Neuron (in vitro differentiated cells): ENCODE measurements around the gene SEMA4G.

Source experiments
- H2AFZ ChIP-seq: one replicate; pipeline ENCODE4 v1.6.1; 2013; ENCODE audit warnings: low read depth, mild to moderate bottlenecking, inconsistent platforms, low read length, moderate library complexity
- H3K27me3 ChIP-seq: one replicate; pipeline ENCODE4 v1.6.1; 2013; ENCODE audit warnings: low read length; ENCODE audit not compliant: insufficient read depth
- H3K36me3 ChIP-seq: one replicate; pipeline ENCODE4 v1.6.1; 2013; ENCODE audit warnings: low read length; ENCODE audit not compliant: insufficient read depth
- H3K4me1 ChIP-seq: one replicate; pipeline ENCODE4 v1.6.1; 2013; ENCODE audit warnings: low read length; ENCODE audit not compliant: insufficient read depth
- H3K4me3 ChIP-seq: 2 replicates; pipeline ENCODE4 v1.5.1; 2013; ENCODE audit warnings: mild to moderate bottlenecking, low read length, moderate library complexity
- H3K9me3 ChIP-seq: one replicate; pipeline ENCODE4 v1.6.1; 2013; ENCODE audit warnings: low read length

The SEMA4G gene, protein sequence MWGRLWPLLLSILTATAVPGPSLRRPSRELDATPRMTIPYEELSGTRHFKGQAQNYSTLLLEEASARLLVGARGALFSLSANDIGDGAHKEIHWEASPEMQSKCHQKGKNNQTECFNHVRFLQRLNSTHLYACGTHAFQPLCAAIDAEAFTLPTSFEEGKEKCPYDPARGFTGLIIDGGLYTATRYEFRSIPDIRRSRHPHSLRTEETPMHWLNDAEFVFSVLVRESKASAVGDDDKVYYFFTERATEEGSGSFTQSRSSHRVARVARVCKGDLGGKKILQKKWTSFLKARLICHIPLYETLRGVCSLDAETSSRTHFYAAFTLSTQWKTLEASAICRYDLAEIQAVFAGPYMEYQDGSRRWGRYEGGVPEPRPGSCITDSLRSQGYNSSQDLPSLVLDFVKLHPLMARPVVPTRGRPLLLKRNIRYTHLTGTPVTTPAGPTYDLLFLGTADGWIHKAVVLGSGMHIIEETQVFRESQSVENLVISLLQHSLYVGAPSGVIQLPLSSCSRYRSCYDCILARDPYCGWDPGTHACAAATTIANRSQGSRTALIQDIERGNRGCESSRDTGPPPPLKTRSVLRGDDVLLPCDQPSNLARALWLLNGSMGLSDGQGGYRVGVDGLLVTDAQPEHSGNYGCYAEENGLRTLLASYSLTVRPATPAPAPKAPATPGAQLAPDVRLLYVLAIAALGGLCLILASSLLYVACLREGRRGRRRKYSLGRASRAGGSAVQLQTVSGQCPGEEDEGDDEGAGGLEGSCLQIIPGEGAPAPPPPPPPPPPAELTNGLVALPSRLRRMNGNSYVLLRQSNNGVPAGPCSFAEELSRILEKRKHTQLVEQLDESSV

DNA sequence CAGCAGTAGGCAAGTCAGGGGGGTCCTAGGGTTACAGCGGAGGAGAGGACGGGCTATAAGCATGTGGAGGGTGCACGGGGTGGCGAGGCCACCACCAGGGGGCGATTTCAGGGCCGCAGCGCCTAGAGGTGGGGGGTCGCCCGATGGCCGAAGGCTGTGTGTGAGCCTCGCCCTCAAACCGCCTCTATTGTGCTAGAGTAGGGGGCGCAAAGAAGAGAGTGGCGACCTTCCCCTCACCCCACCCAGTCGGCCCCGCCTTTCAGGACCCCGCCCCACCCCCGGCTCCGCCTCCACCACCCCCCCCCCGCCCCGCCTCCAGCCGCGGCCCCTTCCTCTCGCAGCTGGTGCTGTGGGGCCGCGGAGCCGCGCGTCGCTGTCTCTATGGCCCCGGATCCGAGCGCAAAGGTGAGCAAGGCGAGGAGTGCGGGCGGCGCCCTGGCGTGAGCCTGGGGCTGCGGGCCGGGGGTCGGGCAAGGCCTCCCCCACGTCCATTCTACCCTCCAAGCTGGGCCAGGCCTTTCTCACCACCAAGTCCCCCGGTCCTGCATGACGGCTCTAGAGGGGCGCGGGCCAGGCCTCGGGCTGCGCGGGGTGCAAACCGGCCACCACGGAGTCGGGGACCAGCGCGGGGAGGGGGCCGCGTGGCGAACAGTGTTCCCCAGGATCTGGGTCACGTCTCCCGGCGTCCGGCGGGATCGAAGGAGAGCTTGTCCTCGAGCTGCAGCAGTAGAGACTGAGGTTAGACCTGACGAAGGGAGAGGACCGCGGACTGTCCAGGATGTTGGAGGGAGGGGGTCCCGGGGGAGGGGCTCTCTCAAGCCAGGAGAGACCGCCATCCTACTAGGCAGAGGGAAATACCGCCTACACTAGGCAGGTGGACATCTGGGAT lies at the start of gene SEMA4G:
Gene SEMA4G, plus strand, starts transcription at position 318 of the 889 bp plus-strand sequence. CDS start 3,409 bp downstream, outside the sequence.
- H3K27me3 ChIP-seq: no peaks in the 10 kb centered on the region
- peak within 1 kb of the TSS; percentile 87 for H2AFZ ChIP-seq
- peaks cover under 1% of the 10 kb centered on the region for H3K36me3 ChIP-seq
- H3K9me3 ChIP-seq: no peaks in the 10 kb centered on the region
- peak within 1 kb of the TSS; percentile 37 for H3K4me3 ChIP-seq
- H3K4me1 ChIP-seq: peaks cover 6% of the 10 kb centered on the region

DNA sequence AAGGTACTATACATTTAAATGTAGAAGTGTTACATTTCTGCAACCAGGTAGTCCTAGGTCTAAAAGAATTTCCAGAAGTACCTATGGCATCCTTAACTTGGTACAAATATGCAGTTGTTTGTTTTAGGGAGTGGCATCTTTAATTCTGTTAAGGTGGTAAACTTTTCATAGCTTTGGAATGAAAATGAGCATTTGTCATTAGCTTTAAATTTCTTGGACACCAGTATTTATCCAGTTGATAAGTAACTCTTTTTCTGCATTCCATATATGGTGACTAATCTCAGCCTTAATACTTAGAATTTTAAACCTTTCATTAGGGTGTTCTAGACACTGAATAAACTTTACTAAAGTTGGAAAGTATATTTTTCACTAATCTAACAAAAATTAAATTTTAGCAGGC lies 45.7 kb upstream of the SEMA4G start:
- no peaks in the 10 kb centered on the region for H3K9me3 ChIP-seq
- peaks cover 82% of the 10 kb centered on the region for H3K36me3 ChIP-seq
- H3K27me3 ChIP-seq: no peaks in the 10 kb centered on the region
- H3K4me3 ChIP-seq: no peak overlapping the region
- H3K4me1 ChIP-seq: no peaks in the 10 kb centered on the region
- H2AFZ ChIP-seq: no peak overlapping the region

DNA sequence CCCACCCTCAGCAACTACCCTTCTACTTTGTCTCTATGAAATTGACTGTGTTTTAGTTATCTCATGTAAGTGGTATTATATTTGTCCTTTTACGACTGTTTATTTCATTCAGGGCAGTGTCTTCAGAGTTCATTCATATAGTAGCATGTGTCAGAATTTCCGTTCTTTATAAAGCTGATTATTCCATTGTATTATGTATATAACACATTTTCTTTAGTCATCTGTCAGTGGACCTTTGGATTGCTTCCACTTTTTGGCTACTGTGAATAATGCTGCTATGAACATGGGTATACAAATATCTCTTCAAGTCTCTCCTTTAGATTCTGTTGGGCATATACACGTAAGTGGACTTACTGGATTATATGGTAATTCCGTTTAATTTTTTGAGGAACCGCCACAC lies 42.0 kb upstream of the SEMA4G start:
- Histone ChIP-seq H3K27me3 (no peaks in the 10 kb centered on the region), H3K9me3 (no peaks in the 10 kb centered on the region), H2AFZ (no peak overlapping the region), H3K4me3 (no peak overlapping the region), H3K4me1 (no peaks in the 10 kb centered on the region), H3K36me3 (peaks cover 88% of the 10 kb centered on the region)

DNA sequence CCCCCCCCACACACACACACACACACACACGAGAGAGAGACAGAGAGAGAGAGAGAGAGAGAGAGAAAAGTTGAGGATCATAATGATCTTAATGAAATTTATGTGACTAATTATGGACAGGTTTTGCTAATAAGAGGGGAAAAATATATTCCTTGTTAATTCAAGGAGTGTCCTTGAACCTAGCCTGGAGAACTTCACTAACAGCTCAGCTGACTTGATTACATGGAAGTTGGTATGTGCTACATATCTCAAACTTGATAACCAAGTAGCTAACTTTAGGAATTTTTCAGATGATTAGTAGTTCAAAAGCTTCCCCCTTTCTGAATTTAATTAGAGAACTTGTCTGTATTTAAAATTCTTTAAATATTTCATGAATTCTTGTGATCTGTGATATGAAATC lies 41.3 kb upstream of the SEMA4G start:
- Histone ChIP-seq H3K4me3 (no peak overlapping the region), H3K4me1 (no peaks in the 10 kb centered on the region), H3K27me3 (no peaks in the 10 kb centered on the region), H3K9me3 (no peaks in the 10 kb centered on the region), H3K36me3 (peaks cover 89% of the 10 kb centered on the region), H2AFZ (no peak overlapping the region)

DNA sequence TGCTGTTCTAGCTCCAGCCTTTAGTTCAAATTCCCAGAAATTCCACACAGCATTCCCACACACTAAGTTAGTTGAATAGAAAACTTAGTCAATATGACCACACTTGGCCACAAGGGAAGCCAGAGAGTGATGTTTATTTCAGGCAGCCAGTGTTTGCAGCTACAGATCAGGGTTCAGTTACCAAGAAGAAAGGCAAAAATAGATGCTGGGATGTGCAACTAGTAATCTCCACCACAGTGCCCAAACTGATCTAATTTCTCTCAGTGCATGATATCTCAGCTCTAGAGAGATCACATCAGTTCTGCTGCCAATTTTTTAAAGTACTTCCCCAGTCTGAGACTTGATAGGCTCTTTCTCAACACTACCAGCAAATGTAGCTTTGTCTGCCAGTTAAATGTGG lies 38.9 kb upstream of the SEMA4G start:
- Histone ChIP-seq H3K27me3 (no peaks in the 10 kb centered on the region), H2AFZ (no peak overlapping the region), H3K9me3 (no peaks in the 10 kb centered on the region), H3K4me1 (no peaks in the 10 kb centered on the region), H3K36me3 (peaks cover 76% of the 10 kb centered on the region), H3K4me3 (no peak overlapping the region)

DNA sequence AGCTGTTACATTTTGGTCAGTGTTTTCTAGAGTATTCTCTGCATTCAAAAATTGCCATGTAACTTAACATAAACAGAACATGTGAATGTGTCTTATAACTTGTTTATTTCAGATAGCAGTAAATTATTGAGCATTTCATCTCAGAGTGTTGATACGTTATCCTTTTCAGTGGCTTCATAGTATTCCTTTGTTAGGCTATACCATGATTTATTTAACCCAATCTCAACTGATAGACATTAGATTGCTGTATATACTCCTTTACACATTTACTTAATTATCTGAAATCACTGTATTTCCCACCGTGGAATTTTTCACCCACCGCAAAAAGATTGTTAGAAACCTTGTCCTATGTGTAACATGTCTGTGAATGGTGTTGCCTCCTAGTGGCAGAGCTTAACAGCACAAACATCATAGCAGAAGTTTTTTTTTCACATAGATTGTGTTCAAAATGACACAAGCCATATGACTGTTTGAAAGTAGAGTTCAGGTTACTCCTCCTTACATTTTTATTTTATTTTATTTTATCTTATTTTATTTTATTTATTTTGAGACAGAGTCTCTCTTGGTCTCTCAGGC lies 35.1 kb upstream of the SEMA4G start:
- H3K4me3 ChIP-seq: no peak overlapping the region
- peaks cover 77% of the 10 kb centered on the region for H3K36me3 ChIP-seq
- H3K9me3 ChIP-seq: no peaks in the 10 kb centered on the region
- H2AFZ ChIP-seq: no peak overlapping the region
- no peaks in the 10 kb centered on the region for H3K4me1 ChIP-seq
- no peaks in the 10 kb centered on the region for H3K27me3 ChIP-seq

DNA sequence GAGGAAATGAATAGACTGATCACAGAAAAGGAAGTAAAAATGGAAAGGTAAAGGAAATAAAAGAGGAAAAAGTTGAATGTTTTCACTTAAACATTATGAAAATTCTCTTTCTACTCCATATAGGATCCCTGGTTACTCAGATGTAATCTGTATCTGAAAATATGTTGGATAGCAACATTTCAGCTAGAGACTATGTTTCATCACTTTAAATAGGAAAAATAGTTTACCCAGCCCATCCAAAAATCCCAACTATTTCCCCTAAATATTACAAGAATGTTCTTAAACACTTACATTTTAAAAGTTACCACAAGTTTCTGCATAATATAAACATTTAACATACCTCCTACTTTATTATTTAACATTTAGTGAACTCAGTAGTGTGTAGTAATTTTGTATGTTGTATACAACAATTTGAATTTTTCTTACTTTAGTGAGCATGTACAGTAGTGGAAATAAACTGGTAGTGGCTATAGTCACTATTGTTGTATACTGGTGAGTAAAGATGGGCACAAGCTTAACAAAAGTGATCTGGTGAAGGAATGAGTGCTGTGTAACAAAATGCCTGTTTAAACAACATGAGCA lies 29.4 kb upstream of the SEMA4G start:
- no peak overlapping the region for H3K4me3 ChIP-seq
- H3K36me3 ChIP-seq: peaks cover 62% of the 10 kb centered on the region
- no peaks in the 10 kb centered on the region for H3K27me3 ChIP-seq
- H3K9me3 ChIP-seq: no peaks in the 10 kb centered on the region
- H3K4me1 ChIP-seq: no peaks in the 10 kb centered on the region
- no peak overlapping the region for H2AFZ ChIP-seq

DNA sequence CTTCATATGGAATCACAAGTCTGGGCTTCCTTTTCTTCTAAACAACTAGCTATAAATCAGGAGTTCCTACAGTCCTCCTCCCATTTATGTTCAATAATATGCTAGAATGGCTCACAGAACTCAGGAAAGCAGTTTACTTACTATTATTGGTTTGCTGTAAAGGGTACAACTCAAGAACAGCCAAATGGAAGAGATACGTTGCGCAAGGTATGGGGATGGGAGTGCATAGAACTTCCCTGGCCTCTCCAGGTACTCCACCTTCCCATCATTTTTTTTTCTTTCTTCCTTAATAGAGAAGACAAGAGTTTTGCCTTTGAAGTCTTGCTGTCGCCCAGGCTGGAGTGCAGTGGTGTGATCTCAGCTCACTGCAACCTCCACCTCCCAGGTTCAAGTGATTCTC lies 27.1 kb upstream of the SEMA4G start:
- Histone ChIP-seq H3K27me3 (no peaks in the 10 kb centered on the region), H3K9me3 (no peaks in the 10 kb centered on the region), H2AFZ (no peak overlapping the region), H3K4me1 (no peaks in the 10 kb centered on the region), H3K4me3 (no peak overlapping the region), H3K36me3 (peaks cover 72% of the 10 kb centered on the region)

DNA sequence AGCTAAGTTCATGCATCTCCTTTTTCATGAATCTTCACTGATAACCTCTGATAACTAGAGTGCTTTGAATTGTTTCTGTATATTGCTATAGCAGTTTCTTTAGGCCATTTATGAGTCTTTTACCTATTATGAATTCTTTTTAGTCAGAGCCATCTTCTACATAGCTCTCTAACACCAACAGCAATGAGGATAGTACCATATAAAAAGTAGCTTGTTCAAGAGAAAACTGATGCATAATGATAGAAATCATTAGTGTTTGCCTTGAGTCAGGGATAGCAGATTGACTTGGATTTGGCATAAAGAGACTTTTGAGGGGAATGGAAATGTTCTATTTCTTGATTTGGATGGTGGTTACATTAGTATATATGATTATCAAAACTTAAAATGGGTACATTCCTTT lies 25.8 kb upstream of the SEMA4G start:
- Histone ChIP-seq H2AFZ (no peak overlapping the region), H3K9me3 (no peaks in the 10 kb centered on the region), H3K4me1 (no peaks in the 10 kb centered on the region), H3K27me3 (no peaks in the 10 kb centered on the region), H3K4me3 (no peak overlapping the region), H3K36me3 (peaks cover 73% of the 10 kb centered on the region)

DNA sequence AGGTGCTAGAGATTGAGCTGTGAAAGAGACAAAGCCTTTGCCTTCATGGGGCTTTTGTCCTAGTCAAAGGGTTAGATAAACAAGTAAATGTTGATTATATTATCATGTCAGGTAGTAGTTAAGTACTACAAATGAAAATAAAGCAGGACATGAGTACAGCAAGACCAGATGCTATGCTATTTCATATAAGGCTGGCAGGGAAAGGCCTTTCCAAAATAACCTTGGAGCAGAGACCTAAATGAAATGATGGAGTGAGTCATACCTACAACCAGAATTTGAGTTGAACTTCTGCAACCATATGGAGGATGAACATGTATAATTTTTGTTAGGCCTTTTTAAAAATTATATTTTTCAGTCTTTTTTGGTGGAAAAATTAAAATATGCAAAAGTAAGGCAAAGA lies 23.6 kb upstream of the SEMA4G start:
- no peaks in the 10 kb centered on the region for H3K27me3 ChIP-seq
- no peaks in the 10 kb centered on the region for H3K9me3 ChIP-seq
- H3K36me3 ChIP-seq: peaks cover 81% of the 10 kb centered on the region
- H2AFZ ChIP-seq: no peak overlapping the region
- H3K4me3 ChIP-seq: no peak overlapping the region
- no peaks in the 10 kb centered on the region for H3K4me1 ChIP-seq

DNA sequence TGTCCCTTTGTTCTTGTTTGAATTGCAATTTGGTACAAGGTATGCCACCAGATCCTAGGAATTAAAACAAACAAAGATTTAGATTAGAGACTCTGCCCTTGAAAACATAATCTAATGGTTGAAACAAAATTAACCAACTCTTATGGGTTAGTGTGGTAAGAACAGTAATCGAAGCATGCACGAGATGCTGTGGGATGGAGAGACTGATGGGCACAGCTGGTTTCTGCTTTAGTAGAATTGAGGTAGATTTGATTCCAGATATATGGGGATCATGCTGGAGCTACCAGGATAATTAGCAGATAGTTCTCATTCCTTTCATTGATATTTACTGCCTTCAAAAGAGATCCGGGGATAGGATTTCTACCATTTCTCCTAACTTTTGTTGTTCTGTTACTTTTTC lies 20.4 kb upstream of the SEMA4G start:
- Histone ChIP-seq H3K36me3 (peaks cover 74% of the 10 kb centered on the region), H3K27me3 (no peaks in the 10 kb centered on the region), H3K4me3 (no peak overlapping the region), H3K4me1 (no peaks in the 10 kb centered on the region), H3K9me3 (no peaks in the 10 kb centered on the region), H2AFZ (no peak overlapping the region)

DNA sequence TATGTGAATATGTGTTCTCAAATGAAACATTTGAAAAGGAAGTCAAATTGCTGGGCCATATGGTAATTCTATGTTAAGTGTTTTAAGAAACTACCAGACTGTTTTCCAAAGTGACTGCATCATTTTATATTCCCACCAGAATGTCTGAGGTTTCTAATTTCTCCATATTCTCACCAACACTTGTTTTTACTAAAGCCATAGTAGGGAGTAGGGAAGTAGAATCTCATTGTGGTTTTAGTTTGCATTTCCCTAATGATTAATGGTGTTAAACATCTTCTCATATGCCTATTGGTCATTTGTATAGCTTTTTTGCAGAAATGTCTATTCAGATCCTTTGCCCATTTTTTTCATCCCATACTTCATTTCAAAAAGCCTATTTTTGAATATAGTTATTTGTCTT lies 9.1 kb upstream of the SEMA4G start:
- Histone ChIP-seq H3K36me3 (peaks cover 74% of the 10 kb centered on the region), H2AFZ (no peak overlapping the region), H3K4me3 (no peak overlapping the region), H3K27me3 (no peaks in the 10 kb centered on the region), H3K4me1 (no peaks in the 10 kb centered on the region), H3K9me3 (no peaks in the 10 kb centered on the region)
